T-helper 9 cell (primary cell): Measurements from ENCODE around the gene SPRY4.
"Not testable (repeated sequence)": the region's sequence is repeated elsewhere in the genome, so short reads cannot be mapped to it uniquely, and the experiment has no call there.

Experiments used
- DNase-seq: peaks from one replicate; pipeline ENCODE4 v3.0.0-alpha.2; 2020

The SPRY4 gene

DNA sequence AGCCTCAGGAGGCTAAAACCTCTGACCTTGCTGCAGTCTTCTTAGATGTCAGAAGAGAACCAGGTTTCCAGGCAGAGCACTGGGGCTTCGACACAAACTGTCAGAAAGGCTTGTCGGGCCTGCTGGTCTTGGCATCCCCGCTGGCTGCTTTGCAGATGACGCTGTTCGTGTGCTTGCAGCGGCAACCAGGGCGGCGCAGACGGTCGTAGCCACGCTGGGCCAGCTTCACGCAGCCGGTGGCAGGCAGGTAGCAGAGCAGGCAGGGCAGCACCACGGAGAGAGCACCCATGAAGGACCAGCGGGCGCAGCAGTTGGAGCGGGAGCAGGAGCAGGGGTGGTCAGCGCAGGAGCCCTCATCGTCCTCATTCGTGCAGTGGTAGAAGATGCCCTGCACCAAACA lies 10.7 kb downstream of the SPRY4 start:
- DNase-seq: no peak

DNA sequence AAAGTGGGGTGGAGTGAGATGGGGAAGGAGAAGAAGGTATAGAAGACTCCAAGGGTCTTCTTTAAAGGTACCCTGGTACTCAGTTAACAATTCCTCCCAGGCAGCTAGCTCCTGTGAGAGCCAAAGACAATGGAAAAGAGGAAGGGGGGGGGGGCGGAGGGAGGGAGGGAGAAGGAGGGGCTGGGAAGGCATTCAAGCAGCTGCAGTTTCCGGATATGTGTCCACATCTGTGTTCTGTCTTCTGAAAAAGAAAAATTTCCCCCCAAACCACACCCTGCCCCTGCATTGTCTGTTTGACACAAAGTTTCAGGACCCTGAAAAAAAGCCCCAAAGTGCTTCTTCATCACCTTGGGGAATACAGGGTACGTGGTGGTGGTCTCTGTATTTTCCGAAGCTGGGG lies 11.1 kb downstream of the SPRY4 start:
- no peak for DNase-seq

DNA sequence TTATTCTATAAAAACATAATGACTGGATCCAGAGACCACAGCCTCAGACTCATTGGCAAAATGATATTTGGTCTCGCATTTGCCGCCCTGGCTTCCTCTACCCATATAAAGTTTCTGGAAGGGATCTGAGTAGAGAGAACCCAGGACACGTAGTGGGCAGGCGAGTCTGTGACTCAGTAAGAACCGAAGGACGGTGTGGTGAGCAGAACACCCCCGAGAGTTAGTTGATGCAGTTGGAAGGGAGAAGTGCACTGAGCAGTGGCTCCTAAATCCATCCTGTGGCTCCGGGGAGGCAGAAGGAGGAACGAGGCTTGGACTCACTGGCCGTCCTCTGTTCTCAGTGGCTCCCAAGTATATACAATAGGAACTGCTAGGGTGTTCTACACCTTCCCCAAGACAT lies 11.5 kb downstream of the SPRY4 start:
- no peak for DNase-seq

DNA sequence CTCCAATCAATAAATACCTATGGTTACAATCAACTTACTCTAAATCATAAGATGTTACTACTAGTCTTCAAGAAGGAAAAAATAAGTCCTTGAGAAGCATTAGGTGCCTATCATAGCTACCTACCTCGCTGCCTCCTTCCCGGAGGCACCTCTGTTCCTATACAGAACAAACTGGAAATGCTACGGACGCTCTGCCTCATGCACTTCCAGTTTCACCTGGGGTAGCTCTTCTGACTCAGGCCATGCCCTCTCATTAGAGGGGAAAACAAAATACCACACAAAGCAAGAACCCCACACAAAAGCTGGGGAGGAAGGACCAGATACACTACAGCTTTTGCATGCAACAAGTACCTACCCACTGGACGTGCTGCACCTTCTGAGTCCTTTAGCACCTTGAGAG lies 12.4 kb downstream of the SPRY4 start:
- DNase-seq: no peak

DNA sequence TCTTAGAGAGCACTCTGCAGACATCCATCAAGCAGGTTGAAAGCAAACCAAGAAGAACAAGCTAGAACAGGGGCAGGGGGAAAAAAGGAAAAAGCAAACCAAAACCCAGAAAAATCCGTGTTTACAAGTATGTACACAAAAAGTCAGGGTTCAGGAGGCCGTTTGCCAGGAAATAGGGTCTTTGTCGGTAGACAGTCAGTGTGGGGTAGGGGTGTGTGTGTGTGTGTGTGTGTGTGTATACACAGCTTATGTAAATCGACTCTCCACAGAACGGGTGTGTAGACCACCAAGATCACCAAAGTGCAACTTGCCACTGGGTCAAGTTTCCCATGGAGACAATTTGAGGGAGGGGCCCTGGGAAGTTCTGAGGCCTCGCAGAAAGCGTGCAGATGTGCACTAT lies 13.1 kb downstream of the SPRY4 start:
- no peak for DNase-seq

DNA sequence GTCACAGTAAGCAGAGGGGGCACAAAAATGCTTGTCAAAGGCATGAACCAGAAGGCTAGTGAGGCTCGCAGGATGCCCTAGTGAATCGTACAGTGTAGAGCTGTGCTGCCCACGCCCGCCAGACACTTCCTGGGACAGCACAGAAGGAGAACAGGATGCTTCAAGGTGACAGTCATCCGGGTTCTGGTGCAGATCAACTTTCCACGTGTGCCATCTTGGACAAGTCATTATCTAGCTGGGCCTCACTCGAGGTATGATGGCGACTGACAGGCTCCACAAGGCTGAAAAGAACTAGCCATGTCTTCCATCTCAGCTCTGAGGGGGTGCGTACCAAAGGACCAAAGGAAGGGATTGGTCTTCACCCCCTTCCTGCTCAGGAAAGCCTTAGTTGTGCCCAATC lies 14.0 kb downstream of the SPRY4 start:
- no peak for DNase-seq

DNA sequence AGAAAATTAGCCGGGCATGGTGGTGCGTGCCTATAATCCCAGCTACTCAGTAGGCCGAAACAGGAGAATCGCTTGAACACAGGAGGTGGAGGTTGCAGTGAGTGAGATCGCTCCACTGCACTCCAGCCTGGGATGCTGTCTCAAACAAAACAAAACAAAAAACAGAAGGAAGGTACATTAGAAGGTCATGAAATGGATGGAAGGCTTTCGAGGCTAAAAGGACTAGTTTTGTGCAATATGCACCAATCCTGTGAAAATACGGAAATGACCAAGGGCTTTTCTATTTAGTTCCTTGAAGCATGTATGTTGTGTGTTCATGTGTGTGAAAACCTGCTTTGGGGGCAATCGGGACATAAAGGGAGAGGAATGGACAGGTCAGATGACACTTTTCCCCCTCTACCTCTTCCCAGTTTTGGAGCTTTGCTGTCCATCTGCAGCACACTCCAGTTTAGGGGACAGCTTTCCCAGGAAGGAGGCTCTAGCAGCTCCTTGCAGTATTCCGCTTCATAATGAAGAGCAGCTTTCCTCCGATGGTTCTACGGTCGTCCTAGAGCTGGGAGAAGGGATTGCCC lies 15.0 kb downstream of the SPRY4 start:
- DNase-seq: no peak

DNA sequence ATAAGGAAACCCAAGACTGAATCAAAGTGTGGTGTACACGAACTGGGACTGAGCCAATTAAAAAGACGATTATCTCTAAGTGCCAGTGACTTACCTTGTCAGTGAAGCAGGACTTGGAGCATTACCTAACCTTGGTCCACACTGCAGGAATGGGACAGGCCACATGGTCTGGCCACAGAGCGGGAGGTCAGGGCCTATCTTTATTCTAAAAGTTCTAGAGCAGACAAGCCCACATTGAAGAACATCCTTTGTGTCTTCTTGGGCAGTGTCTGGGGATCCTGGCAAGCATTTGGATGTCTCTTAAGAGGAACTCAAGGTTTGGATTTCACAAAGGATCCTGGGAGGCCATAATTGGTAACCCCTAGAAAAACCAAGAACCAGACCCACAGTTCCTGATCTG lies 16.5 kb downstream of the SPRY4 start:
- no peak for DNase-seq

DNA sequence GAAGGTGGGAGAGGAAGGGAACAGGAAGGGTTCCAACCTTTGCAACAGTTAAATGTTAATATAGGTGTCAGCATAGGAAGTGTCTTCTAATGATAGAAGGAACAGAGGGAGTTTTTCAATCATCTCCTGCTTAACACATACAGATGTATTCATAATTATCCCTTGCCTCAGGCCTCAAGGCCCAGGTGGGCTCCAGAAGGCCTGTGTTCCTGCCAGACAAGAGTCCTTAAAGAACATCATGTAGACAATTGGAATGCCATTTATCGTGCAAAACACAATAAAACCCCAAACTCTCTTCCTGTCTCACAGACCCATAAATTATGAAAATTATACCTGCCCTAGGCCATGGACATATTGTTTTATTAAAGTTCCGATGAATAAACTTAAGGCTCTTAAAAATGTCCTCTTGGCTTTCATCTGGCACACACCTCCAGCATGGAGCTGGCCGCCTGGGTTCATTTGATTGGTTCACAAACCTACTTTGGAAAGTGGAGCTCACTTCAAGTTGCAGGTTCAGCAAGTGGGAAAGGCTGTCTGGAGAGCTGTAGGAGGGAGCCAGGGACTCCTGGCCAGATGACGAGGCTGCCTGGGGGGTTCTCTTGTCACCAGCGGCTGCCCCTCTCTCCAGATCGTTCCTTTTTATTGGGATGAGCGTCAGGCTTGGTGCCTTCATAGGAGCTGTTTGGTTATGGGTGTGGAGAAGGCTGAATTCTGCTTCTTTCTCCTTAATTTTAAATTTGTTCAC lies 17.5 kb downstream of the SPRY4 start:
- DNase-seq: no peak

DNA sequence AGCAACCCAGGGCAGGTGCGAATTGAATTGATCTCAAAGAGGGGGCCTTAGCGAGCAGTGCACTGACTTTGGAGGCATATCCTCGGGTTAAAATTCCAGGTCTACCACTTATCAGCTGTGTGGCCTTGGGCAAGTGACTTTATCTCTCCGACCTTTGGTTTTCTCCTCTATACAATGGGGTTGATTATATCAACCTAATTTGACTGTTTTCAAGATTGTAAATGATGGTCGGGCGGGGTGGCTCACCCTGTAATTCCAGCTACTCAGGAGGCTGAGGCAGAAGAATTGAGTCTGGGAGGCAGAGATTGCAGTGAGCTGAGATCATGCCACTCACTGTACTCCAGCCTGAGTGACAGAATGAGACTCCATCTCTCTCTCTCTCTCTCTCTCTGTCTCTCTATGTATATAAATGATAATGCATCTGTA lies 18.7 kb downstream of the SPRY4 start:
- no peak for DNase-seq

DNA sequence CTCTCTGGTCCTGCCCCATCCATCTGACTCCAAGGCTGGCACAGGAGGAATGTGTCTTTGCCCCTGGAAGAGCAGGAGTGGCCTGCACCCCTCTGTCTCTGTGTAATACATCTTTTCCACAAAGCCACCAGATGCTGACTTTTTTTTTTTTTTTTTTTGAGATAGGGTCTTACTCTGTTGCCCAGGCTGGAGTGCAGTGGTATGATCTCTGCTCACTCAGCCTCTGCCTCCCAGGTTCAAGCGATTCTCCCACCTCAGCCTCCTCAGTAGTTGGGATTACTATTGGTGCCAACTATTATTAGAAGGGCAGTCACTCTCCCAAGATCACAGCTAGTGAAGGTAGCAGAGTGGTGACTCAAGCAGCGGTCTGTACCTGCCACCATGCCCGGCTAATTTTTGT lies 19.6 kb downstream of the SPRY4 start:
- DNase-seq: no peak

DNA sequence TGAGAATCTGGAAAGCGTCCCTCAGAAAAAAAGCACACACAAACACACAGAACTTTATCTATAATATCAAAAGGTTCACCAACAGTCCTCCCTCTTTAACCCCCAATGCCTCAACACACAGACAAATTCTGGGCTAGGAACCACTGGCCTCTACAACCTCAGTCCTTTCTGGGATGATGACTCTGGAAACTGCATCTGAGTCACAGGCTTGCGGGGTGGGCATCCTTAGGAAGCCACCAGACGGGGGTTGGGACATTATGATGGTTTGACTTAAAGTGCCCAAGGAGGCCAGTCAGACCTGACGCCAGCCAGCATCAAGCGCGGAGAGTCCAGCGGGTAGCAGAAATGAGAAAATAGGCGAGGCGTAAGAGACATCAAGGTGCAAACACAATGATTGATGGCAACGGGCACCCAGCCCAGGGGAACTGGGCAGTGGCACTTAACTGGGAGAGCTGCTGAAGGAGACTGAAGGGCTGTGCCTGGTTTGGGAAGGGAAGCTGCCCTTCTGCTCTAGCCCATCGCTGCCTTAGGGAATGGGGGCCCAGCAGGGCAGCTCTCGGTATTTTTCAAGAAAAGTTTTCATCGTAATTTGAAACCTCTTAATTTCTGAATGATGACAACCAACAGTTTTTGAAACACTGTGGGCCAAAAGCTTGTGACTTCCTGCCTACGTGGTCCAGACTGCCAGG lies 20.7 kb downstream of the SPRY4 start:
- DNase-seq: no peak

DNA sequence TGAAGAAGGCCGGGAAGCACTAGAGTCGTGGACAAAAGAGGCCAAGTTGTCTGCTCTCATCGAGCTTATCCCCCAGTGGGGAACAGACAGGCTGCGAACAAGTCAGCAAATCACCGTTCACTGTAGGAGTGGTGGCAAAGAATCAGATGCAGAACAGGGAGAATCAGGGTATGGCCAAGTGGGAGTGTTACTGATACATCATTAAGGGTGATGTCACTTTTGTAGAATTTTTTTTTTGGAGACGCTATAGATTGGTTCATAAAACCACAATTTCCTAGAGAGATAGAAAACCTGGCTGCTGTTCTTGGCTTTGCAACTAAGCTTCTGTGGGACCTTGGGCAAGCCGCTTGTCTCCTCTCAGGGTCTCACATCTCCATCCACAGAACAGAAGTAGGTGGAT lies 21.3 kb downstream of the SPRY4 start:
- DNase-seq: no peak

DNA sequence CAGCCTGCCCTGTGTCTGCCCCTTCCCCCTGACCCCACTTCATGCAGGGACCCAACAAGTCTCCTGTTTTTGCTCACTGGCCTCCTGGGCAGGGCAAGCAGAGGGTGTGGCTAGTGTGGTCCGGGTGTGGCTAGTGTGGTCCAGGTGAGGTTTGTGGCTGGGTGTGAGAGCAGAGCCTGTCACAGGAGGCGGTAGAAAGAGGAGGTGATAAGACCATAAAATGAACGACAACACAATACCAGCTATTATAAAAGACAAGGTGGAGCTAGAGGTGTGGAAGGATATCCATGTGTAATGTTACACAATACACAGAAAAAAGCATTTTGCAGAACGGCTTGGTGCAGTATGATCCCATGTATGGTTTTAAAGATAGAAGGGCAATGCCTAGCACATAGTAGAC lies 23.3 kb downstream of the SPRY4 start:
- no peak for DNase-seq

DNA sequence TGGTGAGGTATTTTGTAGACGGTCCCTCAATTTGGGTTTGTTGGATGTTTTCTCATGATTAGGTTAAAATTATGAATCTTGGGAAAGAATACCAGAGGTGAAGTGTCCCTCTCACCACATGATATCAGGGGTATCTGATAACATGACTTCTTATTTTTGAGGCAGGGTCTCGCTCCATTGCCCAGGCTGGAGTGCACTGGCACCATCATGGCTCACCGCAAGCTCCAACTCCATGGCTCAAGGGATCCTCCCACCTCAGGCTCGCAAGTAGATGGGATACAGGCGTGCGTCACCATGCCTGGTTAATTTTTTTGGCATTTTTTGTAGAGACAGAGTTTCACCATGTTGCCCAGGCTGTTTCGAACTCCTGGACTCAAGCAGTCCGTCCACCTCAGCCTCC lies 24.1 kb downstream of the SPRY4 start:
- DNase-seq: no peak

DNA sequence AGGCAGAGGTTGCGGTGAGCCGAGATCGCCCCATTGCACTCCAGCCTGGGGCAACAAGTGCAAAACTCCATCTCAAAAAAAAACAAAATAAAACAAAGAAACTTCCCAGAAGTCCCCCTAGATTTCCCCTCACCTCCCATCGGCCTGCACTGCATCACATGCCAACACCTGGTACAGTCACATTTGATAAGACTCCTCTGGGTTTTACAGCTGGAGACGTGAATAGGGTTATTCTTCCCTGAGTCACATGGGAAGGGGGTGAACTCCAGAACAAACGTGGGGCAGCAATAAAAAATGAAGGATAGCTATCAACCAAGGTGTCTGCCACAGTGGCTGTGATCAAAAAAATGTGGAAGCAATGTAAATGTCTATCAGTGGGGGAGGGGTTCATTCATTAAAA lies 26.0 kb downstream of the SPRY4 start:
- DNase-seq: no peak

DNA sequence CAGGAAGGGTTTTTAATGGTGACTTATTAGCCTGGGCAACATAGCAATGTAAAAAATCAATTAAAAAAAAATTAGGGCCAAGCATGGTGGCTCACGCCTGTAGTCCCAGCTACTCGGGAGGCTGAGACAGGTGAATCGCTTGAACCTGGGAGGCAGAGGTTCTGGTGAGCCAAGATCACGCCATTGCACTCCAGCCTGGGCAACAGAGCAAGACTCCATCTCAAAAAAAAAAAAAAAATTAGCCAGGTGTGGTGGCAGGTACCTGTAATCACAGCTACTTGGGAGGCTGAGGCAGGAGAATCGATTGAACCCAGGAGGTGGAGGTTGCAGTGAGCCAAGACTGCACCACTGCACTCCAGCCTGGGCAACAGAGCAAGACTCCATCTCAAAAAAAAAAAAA lies 27.0 kb downstream of the SPRY4 start:
- DNase-seq: not testable (repeated sequence)

DNA sequence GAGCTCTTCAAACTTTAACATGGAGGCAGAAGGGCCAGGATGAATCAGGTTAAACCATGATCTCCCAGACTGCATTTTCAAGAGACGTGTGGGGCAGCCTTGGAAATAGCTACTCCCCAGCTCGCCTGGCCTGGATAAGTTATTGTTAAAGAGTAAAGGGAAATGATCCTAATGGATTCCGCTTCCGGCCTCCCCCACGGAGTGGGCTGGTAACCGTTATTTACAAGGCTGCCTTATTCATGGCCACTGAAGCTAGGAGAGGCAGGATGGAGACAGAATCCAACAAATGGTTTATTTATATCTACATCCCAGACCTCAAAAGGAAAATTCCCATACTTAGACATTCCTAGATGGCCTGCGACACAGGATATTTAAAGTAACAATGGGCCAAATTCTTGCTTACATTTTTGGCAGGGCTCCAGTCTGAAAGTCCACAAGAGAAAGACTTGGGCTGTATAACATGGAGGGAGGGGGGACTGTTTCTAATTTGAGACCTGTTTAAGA lies 27.9 kb downstream of the SPRY4 start:
- DNase-seq: no peak

DNA sequence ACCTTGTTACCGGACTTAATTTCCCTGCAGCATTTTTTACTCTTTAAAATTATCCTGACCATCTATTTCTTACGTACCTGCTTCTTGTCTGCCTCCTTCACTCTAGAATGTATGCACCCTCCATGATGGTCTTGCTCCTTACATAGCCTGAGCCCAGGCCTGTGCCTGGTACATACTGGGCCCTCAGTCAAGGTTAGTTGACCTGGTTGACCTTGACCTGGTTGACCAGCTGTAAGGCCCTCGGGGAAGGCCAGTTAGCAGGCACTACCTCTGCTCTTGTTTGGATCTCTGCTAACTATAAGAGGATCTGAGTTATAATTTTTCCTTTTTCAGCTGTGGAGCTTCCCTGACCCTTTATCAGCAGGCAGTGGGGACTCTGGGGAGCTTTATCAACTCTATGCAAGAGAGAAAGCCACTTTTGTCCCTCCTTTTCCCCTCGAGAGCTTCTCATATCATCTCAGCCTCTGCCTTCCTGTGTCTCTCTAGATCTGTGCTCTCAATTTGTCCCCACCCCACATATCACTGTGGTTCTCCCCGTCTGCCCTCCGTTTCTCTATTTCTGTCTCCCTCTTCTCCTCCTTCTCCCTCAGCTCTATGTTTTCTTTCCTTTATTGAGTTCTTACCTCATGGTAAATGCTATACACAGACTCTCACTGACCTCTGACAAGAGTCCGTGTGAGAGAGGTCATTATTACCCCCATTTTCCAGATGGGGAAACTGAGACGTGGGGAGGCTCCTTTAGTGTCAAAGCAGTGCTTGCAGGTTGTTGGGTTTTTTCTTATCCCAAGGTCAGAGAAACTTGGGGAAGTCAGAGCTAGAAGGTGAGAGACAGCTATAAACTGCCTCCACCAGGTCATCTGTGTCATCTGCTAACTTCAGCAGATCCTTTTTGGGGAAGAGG lies 28.6 kb downstream of the SPRY4 start:
- no peak for DNase-seq

DNA sequence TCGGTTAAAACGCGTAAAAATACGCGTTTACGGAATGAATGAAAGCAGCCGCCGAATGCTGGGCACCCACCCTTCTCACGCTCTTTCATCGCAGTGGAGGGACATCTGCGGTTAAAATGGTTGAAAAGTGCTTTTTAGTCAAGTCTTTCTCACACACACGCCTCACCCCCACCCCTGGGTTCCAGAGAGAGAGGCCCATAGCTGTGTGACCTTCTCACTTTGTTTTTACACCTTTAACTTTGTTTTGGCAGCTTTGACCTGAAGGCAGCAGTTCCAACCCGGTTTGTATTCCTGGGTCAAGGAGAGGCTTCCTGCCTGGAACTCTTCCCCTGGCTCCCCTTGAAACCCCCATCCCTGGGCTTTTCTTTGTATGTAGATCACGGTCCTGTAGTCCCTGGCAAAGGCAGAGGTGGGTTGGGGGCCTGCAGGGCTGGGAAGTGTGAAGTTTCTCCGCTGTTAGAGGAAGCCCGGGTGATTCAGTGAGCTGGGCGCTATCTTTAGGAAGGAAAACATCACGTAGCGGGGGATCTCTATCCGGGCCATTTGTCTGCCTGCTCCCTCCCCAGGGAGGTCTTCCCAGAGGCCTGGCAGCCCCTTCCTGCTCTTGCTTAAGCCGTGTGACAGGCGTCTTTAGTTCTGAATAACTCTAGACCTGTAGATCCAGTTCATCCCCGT lies 29.6 kb downstream of the SPRY4 start:
- no peak for DNase-seq

DNA sequence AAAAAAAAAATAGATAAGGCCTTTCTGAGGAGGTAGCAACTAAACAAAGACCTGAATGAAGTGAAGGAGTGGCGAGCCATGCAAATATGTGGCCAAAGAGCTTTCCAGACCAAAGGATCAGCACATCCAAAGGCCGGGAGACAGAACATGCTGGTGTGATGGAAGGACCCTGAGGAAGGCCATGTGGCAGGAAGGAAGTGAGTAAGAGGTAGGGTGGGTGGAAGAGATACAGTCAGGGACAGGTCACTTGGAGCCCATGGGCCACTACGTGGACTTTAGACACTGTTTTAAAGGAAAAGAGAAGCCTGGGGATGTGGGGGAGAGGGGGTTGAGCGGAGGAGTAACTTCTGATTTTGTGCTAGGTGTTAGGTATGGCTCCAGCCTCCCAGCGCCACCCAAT lies 31.3 kb downstream of the SPRY4 start:
- no peak for DNase-seq

DNA sequence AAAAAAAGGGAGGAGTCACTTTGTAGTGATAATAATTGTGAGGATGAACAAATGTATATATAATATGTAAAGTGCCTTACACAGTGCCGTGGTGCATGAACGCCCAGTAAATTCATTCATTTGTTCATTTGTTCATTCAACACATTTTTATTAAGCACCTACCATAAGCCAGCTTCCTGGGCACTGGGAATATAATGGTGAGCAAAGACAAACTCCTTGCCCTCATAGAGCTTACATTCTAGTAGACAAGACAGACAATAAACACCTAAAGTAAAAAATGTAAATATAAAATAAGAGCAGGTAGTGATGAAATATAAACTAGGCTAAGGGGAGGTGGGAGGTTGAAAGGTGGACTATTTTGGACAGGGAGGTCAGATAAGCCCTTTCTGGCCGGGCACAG lies 32.0 kb downstream of the SPRY4 start:
- DNase-seq: no peak

DNA sequence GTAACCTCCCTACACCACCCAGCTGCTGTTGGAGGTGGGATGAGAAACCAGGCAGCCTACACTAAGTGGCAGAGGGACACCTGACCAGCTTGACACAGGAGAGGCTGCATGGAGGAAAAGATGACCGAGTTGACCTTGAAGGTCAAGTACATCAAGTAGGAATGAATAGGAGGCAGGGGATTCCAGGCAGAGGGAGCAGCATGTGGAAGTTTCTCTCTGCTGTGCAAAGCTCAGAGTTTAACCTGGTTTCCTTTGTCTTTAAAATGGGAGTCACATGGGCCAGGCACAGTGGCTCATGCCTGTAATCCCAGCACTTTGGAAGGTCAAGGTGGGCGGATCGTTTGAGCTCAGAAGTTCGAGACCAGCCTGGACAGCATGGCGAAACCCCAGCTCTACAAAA lies 32.6 kb downstream of the SPRY4 start:
- no peak for DNase-seq
